Urothelium cell line (cell line): ENCODE measurements around the gene PDCD11.
"Not testable (repeated sequence)": the region's sequence is repeated elsewhere in the genome, so short reads cannot be mapped to it uniquely, and the experiment has no call there.

Source experiments
- DNase-seq: peaks from one replicate; pipeline ENCODE4 v3.0.0; 2011; ENCODE audit warnings: low spot score, mixed read lengths
- FAIRE-seq: peaks from 2 replicates; lab custom pipeline; 2011; peaks lifted over from hg19 to GRCh38; lab: Jason Lieb, UNC

PDCD11 gene, protein sequence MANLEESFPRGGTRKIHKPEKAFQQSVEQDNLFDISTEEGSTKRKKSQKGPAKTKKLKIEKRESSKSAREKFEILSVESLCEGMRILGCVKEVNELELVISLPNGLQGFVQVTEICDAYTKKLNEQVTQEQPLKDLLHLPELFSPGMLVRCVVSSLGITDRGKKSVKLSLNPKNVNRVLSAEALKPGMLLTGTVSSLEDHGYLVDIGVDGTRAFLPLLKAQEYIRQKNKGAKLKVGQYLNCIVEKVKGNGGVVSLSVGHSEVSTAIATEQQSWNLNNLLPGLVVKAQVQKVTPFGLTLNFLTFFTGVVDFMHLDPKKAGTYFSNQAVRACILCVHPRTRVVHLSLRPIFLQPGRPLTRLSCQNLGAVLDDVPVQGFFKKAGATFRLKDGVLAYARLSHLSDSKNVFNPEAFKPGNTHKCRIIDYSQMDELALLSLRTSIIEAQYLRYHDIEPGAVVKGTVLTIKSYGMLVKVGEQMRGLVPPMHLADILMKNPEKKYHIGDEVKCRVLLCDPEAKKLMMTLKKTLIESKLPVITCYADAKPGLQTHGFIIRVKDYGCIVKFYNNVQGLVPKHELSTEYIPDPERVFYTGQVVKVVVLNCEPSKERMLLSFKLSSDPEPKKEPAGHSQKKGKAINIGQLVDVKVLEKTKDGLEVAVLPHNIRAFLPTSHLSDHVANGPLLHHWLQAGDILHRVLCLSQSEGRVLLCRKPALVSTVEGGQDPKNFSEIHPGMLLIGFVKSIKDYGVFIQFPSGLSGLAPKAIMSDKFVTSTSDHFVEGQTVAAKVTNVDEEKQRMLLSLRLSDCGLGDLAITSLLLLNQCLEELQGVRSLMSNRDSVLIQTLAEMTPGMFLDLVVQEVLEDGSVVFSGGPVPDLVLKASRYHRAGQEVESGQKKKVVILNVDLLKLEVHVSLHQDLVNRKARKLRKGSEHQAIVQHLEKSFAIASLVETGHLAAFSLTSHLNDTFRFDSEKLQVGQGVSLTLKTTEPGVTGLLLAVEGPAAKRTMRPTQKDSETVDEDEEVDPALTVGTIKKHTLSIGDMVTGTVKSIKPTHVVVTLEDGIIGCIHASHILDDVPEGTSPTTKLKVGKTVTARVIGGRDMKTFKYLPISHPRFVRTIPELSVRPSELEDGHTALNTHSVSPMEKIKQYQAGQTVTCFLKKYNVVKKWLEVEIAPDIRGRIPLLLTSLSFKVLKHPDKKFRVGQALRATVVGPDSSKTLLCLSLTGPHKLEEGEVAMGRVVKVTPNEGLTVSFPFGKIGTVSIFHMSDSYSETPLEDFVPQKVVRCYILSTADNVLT (N-terminal part only)

DNA sequence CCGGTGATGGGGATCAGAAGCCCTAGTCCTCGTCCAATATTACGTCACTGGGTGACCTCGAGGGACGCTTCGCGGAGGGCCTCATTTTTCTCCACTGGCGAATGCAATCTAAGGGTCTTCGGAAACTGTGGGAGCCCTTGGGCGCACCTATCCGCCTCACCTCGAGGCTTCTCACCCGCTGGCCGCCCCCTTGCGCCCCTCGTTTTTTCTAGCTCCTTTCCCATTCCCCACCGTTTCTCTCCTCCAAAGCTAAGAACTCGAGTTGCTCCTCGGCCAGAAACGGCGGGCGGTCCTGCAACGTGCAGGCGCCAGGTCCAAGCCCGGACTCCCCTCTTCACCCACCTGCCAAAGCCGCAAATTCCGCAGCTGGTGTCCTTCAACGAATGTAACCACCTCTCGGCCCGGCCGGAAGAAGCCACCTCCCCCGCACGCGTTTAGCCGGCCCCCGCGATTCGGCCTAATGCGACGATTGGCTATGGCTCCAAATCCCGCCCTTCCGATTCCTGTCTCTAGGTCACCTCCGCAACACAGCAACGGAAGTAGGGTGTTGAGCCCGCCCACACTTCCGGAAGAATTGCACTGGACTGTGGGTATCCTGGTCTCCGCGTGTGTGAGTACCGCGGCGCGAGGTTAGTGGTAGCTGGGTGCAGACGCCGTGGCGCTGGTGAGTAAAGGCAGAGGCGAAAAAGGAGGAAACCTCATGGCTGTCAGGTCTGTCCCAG, at the start of gene PDCD11, which contains the start of gene ATP5MK:
Gene PDCD11, plus strand, starts transcription at position 560 of the 722 bp plus-strand sequence. CDS start 1,801 bp downstream, outside the sequence.
Gene ATP5MK, minus strand, starts transcription at position 409 of the 722 bp plus-strand sequence. CDS start 4,018 bp downstream, outside the sequence.
- FAIRE-seq, result peak; percentile 93
- peak; percentile 99 for DNase-seq

DNA sequence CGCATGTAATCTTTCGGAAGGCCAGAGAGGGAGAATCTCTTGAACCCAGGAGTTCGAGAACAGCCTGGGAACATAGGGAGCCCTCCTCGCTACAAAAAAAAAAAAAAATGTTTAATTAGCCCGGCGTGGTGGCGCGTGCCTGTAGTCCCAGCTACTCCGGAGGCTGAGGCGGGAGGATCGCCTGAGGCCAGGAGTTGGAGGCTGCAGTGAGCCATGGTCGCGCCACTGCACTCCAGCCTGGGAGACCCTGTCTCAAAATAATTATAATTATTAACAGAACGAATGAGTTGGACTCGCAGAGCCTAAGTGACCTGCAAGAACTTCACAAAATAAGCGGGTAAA, 46.3 kb upstream of the PDCD11 start:
- no peak for DNase-seq
- no peak for FAIRE-seq

DNA sequence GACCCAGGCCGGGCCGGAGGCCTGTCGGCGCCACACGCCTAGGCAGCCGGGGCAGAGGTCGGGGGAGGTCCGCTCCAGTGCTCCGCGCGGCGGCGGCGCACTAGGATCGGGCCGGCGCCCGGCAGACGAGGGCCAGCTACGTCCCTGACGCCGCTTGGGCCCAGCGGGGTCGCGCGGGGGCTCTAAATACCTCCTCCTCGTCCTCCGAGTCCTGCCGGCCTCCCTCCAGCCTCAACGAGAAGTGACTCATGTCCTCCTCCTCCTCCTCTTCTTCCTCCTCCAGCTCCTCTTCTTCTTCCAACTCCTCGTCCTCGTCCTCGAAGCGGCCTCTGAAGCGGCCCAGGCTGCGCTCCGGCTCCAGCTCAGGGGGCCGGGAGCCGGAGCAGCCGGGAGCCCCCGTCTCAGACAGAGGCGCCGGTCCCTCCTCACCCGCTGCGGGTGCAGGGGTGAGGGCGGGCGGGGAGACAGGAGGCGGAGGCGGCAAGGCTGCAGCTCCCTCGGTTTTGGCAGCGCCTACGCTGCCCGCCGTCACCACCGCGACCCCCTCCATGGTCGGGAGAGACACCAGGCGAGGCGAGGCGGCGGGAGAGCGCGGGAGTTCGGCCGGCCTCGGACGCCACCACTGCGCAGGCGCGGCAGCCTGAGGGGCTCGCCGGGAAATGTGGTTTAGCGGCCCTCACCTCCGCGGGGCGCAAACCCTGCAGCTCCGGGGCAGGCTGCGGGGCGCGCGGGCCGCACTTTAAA, 45.7 kb upstream of the PDCD11 start, which contains the start of gene PCGF6:
Gene PCGF6, minus strand, starts transcription at position 624 of the 744 bp plus-strand sequence. Its CDS starts 74 bp downstream, at position 550.
- FAIRE-seq, result no peak

DNA sequence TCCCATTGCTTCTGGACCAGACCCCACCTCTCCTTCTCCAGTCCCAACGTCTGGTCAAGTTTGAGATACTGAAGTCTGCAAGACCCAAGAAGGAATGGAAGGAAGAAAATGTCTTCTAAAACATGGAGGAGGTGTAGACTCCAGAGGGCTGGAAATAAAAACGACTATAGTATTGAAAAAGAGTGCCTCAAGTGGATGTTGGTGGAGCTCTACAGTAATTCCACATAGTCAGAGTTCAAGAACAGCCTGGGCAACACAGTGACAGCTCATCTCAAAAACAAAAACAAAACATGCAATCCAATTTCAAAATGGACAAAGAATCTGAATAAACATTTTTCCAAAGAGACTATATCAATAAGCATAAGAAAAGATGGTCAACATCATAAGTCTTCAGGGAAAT, 43.1 kb upstream of the PDCD11 start:
- FAIRE-seq (no peak), DNase-seq (peak; percentile 10)

More for the DNA sequence above, 45.7 kb upstream of the PDCD11 start, which contains the start of gene PCGF6:
- DNase-seq, result peak; percentile 96

DNA sequence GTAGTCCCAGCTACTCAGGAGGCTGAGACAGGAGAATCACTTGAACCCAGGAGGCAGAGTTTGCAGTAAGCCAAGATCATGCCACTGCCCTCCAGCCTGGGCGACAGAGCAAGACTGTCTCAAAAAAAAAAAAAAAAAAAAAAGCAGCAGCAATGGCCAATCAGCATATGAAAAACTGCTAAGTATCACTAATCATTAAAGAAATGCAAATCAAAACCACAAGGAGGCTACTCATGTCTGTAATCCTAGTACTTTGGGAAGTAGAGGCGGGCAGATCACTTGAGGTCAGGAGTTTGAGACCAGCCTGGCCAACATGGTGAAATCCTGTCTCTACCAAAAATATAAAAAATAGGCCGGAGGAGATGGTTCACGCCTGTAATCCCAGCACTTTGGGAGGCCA, 41.9 kb upstream of the PDCD11 start:
- FAIRE-seq, DNase-seq: not testable (repeated sequence)

DNA sequence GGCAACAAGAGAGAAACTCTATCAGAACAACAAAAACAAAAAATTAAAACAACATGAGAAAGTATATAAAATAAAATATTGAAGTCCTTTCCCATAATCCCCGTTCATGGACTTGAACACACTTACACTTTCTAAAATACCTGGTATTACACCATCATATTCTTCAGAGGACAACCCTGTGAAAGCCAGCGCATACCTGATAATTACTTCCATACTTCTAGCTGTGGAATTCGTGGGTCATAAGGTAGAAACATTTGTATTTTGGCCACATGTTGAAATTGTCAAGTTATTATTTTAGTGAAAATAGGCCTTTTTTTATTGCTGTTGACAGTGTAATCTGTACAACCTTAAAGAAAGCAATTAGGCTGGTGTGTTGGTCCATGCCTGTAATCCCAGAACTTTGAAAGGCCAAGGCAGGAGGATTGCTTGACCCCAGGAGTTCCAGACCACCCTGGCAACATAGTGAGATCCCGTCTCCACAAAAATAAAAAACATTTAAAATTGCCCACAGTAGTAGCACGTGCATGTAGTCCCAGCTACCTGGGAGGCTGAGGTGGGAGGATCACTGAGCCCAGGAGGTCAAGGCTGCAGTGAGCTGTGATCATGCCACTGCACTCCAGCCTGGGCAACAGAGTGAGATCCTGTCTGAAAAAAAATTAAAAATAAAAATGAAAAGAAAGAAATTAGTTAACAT, 40.4 kb upstream of the PDCD11 start:
- FAIRE-seq (no peak), DNase-seq (no peak)

DNA sequence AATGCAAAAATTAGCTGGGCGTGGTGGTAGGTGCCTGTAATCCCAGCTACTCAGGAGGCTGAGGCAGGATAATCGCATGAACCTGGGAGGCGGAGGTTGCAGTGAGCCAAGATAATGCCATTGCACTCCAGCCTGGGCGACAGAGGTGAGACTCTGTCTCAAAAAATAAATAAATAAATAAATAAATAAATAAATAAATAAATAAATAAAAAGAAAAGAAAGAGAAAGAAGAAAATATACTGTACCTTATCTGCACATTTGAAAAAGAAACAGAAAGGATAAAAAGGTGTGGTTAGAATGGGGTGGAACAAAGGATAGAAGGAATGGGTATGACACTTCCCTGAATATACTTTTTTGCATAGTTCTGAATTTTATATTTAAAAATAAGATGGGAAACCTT, 36.9 kb upstream of the PDCD11 start:
- not testable (repeated sequence) for DNase-seq

DNA sequence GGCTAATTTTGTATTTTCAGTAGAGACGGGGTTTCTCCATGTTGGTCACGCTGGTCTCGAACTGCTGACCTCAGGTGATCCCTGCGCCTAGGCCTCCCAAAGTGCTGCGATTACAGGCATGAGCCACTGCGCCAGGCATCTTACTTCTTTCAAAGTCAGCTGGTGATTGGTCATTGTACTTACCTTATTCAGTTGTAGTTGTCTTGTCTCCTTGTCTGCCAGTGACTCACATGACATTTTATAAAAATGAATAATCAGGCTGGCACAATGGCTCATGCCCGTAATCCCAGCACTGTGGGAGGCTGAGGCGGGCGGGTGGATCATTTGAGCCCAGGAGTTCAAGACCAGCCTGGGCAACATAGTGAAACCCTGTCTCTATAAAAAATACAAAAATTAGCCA, 35.6 kb upstream of the PDCD11 start:
- peak; percentile 56 for DNase-seq
- not testable (repeated sequence) for FAIRE-seq

More for the DNA sequence above, 36.9 kb upstream of the PDCD11 start:
- FAIRE-seq, result not testable (repeated sequence)

DNA sequence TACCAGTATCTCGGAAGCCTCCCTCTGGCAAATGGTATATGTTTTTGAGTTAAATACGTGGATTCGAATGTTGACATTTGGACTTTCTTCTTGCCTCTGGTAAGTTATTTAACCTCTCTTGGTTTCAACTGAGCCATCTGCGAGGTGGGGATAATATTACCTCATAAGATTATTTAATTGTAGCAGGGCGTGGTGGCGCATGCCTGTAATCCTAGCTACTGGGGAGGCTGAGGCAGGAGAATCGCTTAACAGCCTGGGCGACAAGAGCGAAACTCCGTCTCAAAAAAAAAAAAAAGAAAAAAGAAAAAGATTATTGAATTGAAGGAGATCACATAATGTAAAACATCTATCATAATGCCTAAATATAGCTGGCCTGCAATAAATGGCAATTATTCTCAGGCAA, 29.0 kb upstream of the PDCD11 start:
- FAIRE-seq (no peak), DNase-seq (peak; percentile 8)

DNA sequence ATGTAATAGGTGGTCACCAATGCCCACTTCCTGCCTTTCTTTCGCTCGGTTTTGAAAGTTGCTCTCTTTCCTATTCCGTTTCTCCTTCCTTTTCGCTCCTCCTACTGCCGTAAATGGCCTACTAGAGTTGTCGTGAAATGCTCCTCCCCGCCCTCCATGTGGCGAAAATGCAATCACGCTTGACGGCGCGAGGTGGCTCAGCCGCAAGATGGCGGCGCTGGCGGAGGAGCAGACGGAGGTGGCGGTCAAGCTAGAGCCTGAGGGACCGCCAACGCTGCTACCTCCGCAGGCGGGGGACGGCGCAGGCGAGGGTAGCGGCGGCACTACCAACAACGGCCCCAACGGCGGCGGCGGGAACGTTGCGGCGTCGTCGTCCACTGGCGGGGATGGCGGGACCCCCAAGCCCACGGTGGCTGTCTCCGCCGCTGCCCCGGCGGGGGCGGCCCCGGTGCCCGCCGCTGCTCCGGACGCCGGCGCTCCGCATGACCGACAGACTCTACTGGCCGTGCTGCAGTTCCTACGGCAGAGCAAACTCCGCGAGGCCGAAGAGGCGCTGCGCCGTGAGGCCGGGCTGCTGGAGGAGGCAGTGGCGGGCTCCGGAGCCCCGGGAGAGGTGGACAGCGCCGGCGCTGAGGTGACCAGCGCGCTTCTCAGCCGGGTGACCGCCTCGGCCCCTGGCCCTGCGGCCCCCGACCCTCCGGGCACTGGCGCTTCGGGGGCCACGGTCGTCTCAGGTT, 28.5 kb upstream of the PDCD11 start, which contains the start of gene TAF5:
Gene TAF5, plus strand, starts transcription at position 195 of the 737 bp plus-strand sequence. Its CDS starts 14 bp downstream, at position 209.
- peak; percentile 98 for FAIRE-seq
- DNase-seq, result peak; percentile 90

DNA sequence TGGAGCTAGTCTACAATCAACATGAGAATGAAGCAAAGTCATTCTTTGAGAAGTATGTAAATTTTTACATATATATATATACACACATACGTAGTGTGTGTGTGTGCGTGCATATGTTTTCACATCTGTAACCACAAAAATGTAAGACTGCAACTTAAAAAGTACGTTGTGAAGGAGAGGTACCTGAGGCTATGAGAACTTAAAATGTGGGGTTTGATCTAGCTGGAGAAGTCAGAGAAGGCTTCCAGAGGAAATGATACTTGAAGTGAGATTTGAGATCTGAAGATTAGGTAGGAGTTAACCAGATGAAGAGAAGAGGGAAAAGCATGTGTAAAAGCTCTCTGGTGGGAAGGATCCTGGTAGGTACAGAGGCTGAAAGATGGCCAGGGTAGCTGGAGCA, 22.9 kb upstream of the PDCD11 start:
- no peak for DNase-seq
- no peak for FAIRE-seq

DNA sequence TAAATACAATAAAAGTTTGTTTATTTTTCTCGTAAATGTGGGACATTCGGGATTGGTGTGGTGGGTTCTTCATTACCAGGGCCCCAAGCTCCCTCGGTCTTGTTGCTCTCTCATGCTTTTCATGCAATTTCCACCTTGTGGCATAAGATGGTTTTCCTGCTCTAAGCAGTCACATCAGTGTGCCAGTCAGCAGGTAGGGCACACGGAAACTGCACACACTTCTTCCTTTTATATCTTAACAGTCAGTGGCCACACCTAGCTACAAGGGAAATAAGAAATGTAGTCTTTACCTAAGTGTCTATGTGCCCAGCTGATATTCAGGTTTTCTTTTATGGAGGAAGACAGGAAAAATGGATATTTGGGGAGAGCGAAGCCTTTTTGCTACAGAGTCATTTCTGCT, 22.2 kb upstream of the PDCD11 start:
- FAIRE-seq, result no peak
- DNase-seq, result no peak

DNA sequence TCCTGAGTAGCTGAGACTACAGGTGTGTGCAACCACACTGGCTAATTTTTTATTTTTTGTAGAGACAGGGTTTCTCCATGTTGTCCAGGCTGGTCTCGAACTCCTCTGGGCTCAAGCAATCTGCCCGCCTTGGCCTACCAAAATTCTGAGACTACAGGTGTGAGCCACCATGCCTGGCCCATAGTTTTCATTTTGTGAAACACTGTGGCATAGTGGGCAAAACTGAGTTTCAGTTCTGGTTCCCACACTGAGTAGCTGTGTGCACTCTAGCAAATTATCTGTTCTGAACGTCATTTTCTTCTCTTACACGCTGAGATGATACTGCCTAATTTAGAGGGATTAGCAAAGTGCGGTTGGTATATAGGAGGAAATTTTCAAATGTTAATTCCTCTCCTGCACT, 13.7 kb upstream of the PDCD11 start:
- DNase-seq (no peak), FAIRE-seq (no peak)

DNA sequence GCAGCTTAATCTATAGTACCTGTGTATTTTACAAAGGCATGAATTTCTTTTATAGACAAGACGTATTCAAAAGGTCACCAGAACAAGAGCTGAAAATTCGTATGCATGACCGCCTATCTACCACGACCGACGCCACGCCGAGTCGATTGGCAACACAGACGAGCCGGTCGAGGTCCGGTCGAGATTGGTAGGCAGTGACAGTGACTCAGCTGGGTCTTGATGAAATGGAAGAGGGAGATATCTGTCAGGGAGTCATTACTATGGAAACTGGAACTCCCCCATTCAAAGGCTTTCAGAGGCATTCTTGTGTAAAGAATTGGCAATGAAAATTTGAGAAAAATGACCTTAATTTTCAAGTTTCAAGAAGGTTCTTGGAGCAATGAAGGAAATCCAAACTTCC, 2.2 kb upstream of the PDCD11 start:
- no peak for FAIRE-seq
- DNase-seq, result no peak

DNA sequence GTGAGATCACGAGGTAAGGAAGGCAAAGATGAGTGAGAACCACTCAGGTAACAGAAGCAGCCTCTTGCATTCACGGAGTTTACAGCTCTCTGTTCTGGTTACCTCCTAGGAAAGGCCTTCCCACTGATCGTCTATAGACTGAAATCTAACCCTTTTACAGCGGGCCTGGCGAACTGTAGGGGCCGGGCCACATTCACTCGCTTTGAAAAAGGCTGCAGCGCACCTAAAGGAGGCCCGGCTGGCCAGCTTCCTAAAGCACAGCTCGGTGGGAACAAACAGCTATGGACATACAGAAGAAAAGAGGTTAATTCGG, 716 bp upstream of the PDCD11 start:
- no peak for FAIRE-seq
- DNase-seq, result no peak

DNA sequence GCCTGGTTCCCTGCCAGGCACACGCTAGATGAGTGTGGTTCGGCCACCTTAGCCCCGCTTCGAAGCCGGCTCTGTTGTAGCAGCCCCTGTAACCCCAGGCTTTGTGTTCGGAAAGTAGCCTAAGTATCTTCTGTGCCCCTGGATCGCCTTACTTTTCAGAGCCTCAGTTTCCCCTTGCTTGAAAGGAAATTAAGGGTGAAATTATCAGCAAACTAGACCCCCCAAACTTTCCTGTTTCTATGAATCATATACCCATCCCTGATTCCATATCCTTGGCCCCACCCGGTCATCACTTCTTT, 312 bp downstream of the PDCD11 start:
- DNase-seq (no peak), FAIRE-seq (no peak)

DNA sequence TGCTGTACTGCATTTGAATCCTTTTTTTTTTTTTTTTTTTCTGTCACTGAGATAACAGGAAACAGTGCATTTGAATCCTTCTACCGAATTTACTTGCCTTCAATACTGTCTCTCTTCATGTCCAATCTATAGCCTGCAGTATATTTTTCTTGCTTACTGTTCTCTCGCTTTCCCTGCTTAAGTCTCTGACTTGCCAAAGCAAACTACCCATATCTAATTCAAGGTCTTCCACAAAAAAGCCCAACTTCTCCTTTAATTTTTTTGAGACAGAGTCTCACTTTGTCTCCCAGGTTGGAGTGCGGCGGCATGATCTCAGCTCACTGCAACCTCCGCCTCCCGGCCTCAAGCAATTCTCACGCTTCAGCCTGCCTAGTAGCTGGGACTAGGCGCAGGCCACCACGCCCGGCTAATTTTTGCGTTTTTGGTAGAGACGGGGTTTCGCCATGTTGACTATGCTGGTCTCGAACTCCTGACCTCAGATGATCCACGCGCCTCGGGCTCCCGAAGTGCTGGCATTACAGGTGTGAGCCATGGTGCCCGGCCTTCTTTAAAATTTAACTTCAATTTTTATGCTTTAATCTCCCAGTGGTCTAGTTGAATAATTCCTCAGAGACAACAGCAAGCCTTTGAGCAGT, 882 bp downstream of the PDCD11 start:
- no peak for FAIRE-seq
- no peak for DNase-seq

DNA sequence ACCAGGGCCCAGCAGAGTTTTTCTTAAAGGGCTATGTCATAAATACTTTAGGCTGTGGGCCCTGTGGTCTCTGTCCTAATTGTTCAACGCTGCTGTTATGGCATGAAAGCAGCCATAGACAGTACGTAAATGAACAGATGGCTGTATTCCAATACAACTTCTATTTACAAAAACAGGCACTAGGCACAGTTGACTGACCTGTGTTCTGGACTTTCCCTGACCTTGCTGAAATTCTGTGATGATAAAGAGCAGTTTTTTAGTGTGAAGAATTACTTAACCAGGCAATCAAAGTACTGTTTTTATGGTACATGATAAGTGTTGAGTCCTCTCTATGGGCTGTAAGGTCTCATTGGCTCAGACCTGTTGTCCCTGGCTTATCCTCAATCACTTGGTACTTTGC, 17.1 kb downstream of the PDCD11 start:
- DNase-seq (no peak), FAIRE-seq (no peak)
